ENCODE data around the gene TSPO.

Gene TSPO

DNA sequence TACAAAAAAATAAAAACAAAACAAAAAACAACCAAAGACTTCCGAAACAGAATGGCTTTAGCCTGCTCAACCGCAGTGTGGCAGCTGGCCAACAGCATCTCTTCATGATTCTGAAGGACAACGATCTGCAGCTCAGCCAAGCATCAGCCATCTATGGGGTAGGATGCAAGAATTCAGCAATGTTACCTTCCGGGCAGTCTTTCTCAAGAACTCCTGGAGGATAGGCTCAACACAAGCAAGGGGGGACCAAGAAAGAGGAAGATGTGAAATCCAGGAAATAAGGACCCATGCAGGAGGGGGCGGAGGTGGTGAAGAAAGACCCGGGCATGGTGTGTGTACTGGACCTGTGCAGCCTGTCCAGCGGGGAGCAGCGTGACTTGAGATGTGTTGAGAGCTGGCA is 3.5 kb upstream of the TSPO start:
- TF ChIP-seq, protein P1, sequence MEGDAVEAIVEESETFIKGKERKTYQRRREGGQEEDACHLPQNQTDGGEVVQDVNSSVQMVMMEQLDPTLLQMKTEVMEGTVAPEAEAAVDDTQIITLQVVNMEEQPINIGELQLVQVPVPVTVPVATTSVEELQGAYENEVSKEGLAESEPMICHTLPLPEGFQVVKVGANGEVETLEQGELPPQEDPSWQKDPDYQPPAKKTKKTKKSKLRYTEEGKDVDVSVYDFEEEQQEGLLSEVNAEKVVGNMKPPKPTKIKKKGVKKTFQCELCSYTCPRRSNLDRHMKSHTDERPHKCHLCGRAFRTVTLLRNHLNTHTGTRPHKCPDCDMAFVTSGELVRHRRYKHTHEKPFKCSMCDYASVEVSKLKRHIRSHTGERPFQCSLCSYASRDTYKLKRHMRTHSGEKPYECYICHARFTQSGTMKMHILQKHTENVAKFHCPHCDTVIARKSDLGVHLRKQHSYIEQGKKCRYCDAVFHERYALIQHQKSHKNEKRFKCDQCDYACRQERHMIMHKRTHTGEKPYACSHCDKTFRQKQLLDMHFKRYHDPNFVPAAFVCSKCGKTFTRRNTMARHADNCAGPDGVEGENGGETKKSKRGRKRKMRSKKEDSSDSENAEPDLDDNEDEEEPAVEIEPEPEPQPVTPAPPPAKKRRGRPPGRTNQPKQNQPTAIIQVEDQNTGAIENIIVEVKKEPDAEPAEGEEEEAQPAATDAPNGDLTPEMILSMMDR (IDR thresholded peaks at IDR 0.05; ENCODE audit: borderline replicate concordance, insufficient read depth, low read depth, low read length), result no peak
- no peak overlapping the region for H3K4me3 ChIP-seq (ENCODE audit: low read depth, low read length)

DNA sequence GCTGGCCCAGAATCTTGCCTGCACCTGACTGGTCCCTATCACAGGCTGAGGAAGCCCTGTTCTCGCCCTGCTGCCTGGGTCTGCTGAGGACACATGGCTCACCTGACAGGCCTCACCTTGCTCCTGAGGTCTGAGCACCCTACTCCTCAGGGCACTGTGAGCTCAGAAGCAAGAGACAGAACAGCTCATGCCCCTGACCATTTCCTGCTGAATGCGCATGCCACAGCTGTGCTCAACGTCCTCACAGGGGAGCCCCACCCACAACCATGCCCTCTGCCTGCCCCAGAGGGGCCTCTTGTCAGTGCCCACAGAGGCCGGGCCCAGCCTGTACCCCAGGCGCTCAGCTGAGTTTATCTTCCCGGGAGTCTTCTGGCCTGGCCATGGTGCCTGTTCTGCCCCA is 2.8 kb upstream of the TSPO start:
- TF ChIP-seq, protein P1 (IDR thresholded peaks at IDR 0.05; ENCODE audit: borderline replicate concordance, insufficient read depth, low read depth, low read length), result no peak
- no peak overlapping the region for H3K4me3 ChIP-seq (ENCODE audit: low read depth, low read length)

DNA sequence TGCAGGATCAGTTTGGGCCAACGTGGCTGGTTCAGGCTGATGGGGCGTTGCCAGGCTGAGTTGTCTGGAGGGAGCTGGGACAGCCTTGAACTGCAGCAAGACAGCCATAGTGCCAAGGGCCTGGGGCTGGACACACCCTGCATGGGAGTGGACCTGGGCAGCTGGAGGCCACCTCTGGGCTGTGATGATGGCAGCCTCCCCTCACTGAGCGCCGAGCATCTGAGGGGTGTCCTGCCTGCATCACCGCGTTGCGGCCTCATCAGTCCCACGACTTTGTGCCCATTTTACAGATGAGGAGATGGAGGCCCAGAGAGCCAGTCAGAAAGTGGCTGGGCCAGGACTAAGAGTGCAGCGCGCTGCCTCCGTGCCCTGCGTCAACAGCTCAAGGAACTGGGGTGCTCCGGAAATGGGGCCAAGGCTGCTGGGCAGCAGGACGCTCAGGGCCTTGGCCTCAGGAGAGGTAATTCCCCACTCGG is 590 bp upstream of the TSPO start:
- H3K4me3 ChIP-seq (ENCODE audit: low read depth, low read length), result peak overlapping the region; percentile 52
- TF ChIP-seq, protein P1 (IDR thresholded peaks at IDR 0.05; ENCODE audit: borderline replicate concordance, insufficient read depth, low read depth, low read length), result no peak

DNA sequence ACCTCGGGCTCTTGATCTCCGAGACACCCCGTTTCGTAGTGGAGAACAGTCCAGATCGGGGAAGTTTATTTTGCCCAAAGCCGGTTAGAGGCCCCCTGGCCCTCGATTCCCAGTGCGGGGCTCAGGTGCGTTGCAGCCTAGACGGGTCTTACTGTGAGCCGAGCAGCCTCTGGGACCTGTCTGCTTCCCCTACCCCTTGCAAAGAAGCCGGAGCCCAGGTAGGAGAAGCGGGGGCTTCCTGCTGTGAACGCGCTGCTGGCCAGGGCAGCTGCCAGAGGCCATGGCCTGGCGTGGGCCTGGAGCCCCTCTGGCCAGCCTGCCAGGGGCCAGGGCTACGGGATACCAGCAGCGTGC is 621 bp downstream of the TSPO start:
- H3K4me3 ChIP-seq (ENCODE audit: low read depth, low read length), result peak overlapping the region; percentile 52
- TF ChIP-seq, protein P1 (IDR thresholded peaks at IDR 0.05; ENCODE audit: borderline replicate concordance, insufficient read depth, low read depth, low read length), result no peak

DNA sequence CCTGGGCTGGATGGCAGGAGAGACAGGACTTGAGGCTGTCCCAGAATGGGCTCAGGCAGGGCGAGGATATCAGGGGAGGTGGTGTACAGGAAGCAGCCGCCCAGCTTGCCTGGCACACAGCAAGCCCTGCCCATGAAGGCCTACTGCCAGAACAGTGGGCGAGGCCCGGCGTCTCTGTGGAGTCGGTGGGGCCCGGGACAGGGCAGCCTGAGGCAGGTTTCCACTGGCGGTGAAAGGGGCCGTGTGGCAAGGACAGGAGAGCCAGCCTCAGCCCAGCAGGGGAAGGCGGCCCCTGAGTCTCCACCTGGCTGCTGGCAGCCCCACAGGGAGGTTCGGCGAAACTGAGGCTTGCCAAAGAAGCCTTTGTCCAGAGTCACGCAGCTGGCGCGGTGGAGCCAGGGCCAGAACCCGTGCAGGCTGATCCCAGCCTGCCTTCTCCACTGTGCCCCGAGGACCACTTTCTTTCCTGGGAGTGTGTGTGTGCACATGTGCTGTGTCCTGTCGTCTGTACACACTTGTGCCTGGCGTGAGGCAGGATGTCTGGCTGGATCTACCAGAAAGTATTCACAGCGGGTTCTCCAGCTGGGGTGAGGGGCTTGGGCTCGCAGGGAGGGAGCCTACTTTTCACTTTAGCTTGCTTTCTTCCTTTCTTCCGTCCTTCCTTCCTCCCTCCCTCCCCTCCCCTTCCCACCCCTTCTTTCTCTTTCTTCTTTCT is 1.2 kb downstream of the TSPO start:
- TF ChIP-seq, protein P1 (IDR thresholded peaks at IDR 0.05; ENCODE audit: borderline replicate concordance, insufficient read depth, low read depth, low read length), result no peak
- H3K4me3 ChIP-seq (ENCODE audit: low read depth, low read length), result peak overlapping the region; percentile 52

DNA sequence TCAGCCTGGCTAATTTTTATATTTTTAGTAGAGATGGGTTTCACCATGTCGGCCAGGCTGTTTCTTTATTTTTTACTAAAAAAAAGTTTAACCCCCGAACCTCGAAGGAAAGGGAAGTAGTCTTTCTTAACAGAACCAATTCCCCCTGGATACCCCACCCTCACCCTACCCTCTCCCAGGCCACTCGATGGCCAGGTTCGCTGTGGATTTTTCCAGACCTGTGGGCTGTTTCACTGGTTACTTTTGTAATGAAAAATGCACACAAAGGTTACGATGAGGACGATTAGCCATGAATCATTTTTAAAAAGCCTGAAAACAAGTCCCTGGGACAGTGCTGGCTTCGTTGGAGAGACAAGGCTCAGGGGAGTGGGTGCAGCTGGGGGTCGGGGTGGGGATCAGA is 2.5 kb downstream of the TSPO start:
- no peak overlapping the region for H3K4me3 ChIP-seq (ENCODE audit: low read depth, low read length)
- TF ChIP-seq, protein P1 (IDR thresholded peaks at IDR 0.05; ENCODE audit: borderline replicate concordance, insufficient read depth, low read depth, low read length), result no peak

DNA sequence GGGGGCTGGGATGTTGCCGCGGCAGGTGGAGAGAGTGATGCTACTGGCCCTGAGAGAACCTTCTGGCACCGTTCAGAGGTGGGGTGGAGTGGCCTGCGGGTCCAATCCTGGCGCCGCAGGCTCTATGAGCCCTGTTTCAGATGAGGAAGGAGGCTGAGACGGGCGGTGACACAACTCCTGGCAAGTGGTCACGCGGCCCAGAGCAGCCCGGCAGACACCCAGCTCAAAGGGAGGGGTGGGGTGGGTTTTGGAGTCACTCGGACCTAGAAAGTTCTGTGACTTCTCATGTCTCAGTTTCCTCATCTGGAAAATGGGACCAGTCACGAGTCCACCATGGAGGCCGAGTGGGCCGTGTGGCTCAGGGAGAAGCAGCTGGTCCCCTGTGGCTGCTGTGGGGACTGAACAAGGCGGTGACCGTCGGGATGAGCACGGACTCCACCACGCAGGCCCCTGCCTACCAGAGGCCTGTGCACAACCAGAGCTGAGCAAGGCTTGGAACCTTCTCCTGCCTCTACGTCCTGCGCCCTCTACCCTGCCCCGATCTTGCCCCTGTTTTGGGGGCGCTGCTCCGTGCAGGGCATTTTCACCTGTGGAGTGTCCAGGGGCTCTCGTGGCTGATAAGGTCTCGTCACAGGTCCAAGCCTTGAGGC is 3.7 kb downstream of the TSPO start:
- TF ChIP-seq, protein P1 (IDR thresholded peaks at IDR 0.05; ENCODE audit: borderline replicate concordance, insufficient read depth, low read depth, low read length), result no peak
- H3K4me3 ChIP-seq (ENCODE audit: low read depth, low read length), result no peak overlapping the region

Measured in GM12875 (cell line).